Osteocyte (in vitro differentiated cells): ENCODE measurements around the gene ZNF559. TPM values are rescaled to one million over a fixed set of nuclear protein-coding genes. Genes with fewer than 3 reads are reported as not detected.

Experiments used
- total RNA-seq: library from RNA; stranded (reverse); gene quantifications from 2 replicates; pipeline ENCODE4 v1.2.1, GENCODE V29; 2021

The ZNF559 gene
- total RNA-seq, 1 donor from 2014 or later, result 24.1 TPM

Other genes starting within 250 kb of the ZNF559 start
- gene OR1M1, start 237.1 kb upstream of the ZNF559 start, total RNA-seq, result not detected in 2 replicates
- not detected in 2 replicates for gene OR7G2, start 216.7 kb upstream of the ZNF559 start, total RNA-seq
- not detected in 2 replicates for gene OR7G1, start 208.4 kb upstream of the ZNF559 start, total RNA-seq
- not detected in 2 replicates for gene OR7G3, start 197.2 kb upstream of the ZNF559 start, total RNA-seq
- 24.8 and 31.4 TPM in 2 replicates for gene ZNF317, start 183.8 kb upstream of the ZNF559 start, total RNA-seq
- gene OR7D2, start 145.2 kb upstream of the ZNF559 start, total RNA-seq, result 0.86 and 1.1 TPM in 2 replicates
- not detected in 2 replicates for gene OR7D4, start 104.6 kb upstream of the ZNF559 start, total RNA-seq
- gene OR7E24, start 73.2 kb upstream of the ZNF559 start, total RNA-seq, result not detected in 2 replicates
- 6.4 and 7.7 TPM in 2 replicates for gene ZNF699, start 14.3 kb upstream of the ZNF559 start, total RNA-seq
- 5.9 and 6.6 TPM in 2 replicates for gene ZNF177, start 38.8 kb downstream of the ZNF559 start, total RNA-seq
- 24.8 and 25.1 TPM in 2 replicates for gene ZNF266, start 111.4 kb downstream of the ZNF559 start, total RNA-seq
- not detected in 2 replicates for gene ZNF560, start 174.4 kb downstream of the ZNF559 start, total RNA-seq
- gene ZNF426, start 214.5 kb downstream of the ZNF559 start, total RNA-seq, result 20.6 and 20.7 TPM in 2 replicates